Esophagus squamous epithelium (tissue), 4 donors: ENCODE results near the gene EHF.

Experiments
- CTCF ChIP-seq, 6 experiments: fragments of 450-650 bp in 4 of 6; fragments of 200-600 bp in 2 of 6; sonication (generic) in 2 of 6; IDR thresholded peaks; one replicate each; pipeline ENCODE4 v1.5.1; 2016 to 2019; ENCODE audit warnings: antibody characterized with exemption in 6 of 6, mild to moderate bottlenecking in 4 of 6, moderate library complexity in 4 of 6
- POLR2A ChIP-seq, 4 donors: fragments of 450-650 bp; IDR thresholded peaks; one replicate each; pipeline ENCODE4 v1.6.1; 2017; ENCODE audit warnings: antibody characterized with exemption in 4 of 4, mild to moderate bottlenecking in 4 of 4, moderate library complexity in 3 of 4

- TF ChIP-seq CTCF (IDR thresholded peaks at IDR 0.05) (no peak), POLR2A (IDR thresholded peaks at IDR 0.05) (no peak)
Measured at GRCh38 chr11:34647532-34647931, 26.6 kb downstream of the EHF start.
